Measurements from ENCODE around the gene COL8A2.

DNA sequence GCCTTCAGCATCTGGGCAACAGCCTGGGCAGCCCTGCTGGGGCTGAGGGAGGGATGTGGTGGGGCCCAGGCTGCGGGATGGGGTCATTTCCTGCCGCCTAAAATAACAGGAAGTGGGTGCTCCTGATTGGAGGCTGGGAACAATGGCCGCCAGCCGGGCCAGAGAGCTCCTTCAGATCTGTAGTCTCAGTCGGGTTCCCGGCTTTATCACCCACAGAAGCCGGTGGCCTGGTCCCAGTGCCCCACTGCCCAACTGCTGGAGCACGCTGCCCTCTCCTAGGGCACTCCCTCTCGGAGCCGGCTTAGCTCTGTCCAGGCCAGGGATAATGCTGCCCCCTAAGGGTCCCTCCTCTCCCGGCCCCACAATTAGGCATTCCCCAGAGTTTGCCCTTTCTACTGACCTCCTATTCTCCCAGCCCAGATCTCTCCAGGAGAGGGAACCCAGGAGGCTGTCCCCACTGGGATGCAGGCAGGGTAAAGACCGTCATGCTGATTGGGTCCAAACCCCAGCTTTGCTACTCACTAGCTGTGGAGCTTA is 36.0 kb upstream of the COL8A2 start:
- TF ChIP-seq, protein P1, sequence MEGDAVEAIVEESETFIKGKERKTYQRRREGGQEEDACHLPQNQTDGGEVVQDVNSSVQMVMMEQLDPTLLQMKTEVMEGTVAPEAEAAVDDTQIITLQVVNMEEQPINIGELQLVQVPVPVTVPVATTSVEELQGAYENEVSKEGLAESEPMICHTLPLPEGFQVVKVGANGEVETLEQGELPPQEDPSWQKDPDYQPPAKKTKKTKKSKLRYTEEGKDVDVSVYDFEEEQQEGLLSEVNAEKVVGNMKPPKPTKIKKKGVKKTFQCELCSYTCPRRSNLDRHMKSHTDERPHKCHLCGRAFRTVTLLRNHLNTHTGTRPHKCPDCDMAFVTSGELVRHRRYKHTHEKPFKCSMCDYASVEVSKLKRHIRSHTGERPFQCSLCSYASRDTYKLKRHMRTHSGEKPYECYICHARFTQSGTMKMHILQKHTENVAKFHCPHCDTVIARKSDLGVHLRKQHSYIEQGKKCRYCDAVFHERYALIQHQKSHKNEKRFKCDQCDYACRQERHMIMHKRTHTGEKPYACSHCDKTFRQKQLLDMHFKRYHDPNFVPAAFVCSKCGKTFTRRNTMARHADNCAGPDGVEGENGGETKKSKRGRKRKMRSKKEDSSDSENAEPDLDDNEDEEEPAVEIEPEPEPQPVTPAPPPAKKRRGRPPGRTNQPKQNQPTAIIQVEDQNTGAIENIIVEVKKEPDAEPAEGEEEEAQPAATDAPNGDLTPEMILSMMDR (conservative IDR thresholded peaks at IDR 0.05; ENCODE audit: low read length): peak; percentile 59
- no peak for TF ChIP-seq EZH2phosphoT487 (IDR thresholded peaks at IDR 0.05; ENCODE audit: borderline replicate concordance)
